Measurements from ENCODE around the gene PRKD2.

GRCh38 chr19:46713781-46714443, 3.0 kb downstream of the PRKD2 start:
- TF ChIP-seq POLR2A (IDR thresholded peaks at IDR 0.05; ENCODE audit: low read depth, low read length) (no peak), POLR2AphosphoS5 (IDR thresholded peaks at IDR 0.05; ENCODE audit: low read depth, low read length) (no peak), TAF1 (IDR thresholded peaks at IDR 0.05; ENCODE audit: low read depth, low read length) (no peak), SPI1 (IDR thresholded peaks at IDR 0.05; ENCODE audit: low read depth, low read length) (no peak)

Measured in GM12891 (cell line).